Right renal pelvis (tissue), 4 donors: ENCODE data around the gene FGB. TPM values are rescaled to one million over a fixed set of nuclear protein-coding genes. Genes with fewer than 3 reads are reported as not detected.

Source experiments
- DNase-seq, 4 donors: peaks; one replicate each; pipeline ENCODE4 v3.0.0-alpha.2; 2013; ENCODE audit warnings: low read depth in 4 of 4, low spot score in 3 of 4, missing footprints in 1 of 4
- polyA plus RNA-seq, 4 donors: library from polyadenylated mRNA; unstranded; fragments of 120-200 nt; gene quantifications; one replicate each; pipeline ENCODE4 v1.2.1, GENCODE V29; 2013; ENCODE audit not compliant: insufficient read length in 4 of 4

The FGB gene
- 100 to 1,000 TPM in 2 of 4 donors, 1 to 10 TPM in 2; 5.0 to 142 (median 74.5) TPM for polyA plus RNA-seq

DNA sequence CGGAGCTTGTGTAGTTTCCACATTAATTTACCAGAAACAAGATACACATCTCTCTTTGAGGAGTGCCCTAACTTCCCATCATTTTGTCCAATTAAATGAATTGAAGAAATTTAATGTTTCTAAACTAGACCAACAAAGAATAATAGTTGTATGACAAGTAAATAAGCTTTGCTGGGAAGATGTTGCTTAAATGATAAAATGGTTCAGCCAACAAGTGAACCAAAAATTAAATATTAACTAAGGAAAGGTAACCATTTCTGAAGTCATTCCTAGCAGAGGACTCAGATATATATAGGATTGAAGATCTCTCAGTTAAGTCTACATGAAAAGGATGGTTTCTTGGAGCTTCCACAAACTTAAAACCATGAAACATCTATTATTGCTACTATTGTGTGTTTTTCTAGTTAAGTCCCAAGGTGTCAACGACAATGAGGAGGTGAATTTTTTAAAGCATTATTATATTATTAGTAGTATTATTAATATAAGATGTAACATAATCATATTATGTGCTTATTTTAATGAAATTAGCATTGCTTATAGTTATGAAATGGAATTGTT, at the start of gene FGB:
TSS of gene FGB (plus strand) at position 315 of the 558 bp plus-strand sequence. CDS start at position 323, 8 bp downstream.
- DNase-seq, result no peak

DNA sequence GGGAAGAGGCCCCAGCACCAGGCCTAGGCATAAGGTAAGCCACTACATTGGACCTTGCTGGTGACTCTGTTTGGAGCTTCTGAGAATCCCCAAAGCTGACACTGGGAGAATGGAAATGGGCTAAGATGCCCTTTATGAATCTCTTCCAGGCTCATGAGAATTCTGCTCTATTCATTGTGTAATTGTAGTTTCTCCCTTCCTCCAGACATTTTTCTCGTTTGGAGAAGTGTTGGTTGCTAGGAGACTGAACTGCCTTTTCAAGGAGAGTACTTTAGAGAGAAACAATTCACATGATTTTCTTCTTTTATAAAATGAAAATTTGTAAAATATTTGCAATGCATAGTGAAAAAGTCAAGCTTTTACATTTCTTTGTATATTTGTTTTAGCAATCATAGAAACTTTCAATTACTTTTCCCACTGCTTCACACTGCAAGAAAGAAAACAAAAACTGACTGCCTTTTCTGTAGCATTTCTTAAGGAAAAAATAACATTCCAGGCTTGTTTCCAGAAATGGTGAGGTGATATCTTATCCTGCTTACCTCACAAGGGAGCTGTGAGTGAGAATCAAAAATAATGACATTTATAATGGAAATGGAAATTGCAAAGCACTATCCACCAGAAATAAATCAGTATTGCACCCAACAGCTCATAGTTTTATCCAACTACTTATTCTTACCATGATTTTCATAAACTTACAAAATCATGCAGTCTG, 46.3 kb upstream of the FGB start:
- no peak for DNase-seq

DNA sequence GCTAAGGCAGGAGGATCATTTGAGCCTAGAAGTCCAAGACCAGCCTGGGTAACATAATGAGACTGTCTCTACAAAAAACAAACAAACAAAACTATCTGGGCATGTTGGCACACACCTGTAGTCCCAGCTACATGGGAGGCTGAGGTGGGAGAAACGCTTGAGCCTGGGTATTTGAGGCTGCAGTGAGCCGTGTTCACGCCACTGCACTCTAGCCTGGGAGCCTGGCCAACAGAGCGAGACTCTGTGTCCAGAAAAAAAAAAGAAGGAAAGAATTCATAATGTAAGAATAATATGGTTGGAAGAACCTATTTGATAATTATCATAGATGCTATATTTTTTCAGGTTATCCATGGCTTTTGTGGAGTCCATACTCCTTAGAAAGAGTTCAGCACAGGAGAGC, 45.2 kb upstream of the FGB start:
- DNase-seq, result no peak

DNA sequence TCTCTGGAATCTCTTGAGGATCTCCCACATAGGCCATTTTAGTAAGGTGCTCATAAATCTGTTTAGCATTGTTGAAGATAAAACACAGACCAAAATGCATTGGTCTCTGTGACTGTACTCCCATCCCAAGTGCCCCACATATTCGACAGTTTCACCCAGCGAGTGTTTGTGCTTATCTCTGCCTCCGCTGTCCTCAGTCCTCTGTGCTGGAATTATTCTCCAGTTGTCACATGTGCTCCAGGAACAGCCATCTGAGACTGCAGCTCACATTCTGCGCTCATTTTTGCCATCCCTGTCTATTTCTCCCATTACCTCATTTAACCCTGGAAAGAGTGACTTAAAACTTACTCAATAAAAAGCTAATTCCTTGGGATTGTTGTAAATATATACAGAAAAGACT, 43.6 kb upstream of the FGB start:
- DNase-seq, result no peak

DNA sequence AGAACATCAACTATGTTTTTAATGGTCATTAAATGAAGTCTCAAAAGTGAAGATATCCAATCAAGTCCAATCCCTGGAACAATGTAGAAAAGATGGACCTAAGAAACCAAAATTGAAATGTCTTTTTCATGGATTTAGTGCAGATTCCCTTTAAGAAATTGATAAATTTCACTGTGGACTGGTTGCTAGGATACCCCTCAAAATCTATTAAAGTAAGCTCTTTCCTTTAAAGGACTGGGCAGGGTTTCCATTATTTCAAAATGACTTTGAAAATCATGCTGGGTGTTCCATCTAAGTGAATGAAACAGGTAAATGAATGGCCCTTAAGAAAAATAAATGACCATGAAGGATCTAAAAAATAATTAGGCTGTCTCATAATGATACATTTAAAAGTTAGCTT, 41.2 kb upstream of the FGB start:
- DNase-seq, result no peak

DNA sequence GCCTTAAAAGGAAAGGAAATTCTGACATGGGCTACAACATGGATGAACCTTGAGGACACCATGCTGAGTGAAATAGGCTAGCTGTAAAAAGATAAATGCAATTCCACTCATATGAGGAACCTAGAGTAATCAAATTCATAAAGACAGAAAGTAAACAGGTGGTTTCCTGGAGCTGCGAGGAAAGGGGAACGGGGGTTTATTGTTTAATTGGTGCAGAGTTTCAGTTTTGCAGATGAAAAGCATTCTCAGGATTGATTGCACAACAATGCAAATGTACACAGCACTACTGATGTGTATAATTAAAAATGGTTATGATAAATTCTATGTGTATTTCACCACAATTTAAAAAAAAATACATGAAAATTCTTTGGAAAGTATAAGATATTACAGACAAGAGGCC, 36.7 kb upstream of the FGB start:
- no peak for DNase-seq

DNA sequence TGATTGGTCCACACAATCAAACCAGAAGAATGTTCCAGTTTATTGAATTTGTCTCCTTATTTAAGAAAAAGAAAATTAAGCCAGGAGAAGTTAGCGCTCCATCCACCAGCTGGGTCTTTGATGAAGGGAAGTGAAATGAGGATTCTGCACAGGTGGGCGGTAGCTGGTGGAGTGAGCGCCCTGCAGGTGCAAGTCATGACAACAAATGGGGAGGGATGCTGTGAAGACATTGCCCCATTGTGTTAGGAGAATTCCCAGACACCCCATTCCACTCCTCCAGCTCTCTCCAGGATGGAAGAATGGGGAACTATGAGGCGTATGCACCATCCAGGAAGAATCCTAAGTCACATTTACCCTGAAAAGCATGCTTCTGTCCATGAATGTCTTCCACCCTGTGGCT, 35.5 kb upstream of the FGB start:
- no peak for DNase-seq

DNA sequence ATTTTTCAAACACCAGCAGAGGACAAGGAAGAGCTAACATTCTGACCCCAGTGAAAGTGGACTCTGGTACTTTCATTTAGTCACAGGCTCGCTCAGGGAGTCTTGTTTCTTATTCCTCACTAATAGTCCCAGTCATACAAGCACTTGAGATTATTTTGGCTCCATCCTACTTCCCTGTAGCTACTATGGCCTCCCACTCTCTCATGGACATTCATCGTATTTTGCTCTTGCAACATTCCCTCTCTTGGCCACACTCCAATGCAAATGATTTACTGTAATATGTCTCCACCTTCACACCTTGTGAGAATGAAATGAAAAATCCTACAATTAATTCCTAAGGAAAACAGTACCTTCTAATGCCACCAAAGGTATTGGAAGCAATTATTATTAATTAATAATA, 33.9 kb upstream of the FGB start:
- DNase-seq, result no peak

DNA sequence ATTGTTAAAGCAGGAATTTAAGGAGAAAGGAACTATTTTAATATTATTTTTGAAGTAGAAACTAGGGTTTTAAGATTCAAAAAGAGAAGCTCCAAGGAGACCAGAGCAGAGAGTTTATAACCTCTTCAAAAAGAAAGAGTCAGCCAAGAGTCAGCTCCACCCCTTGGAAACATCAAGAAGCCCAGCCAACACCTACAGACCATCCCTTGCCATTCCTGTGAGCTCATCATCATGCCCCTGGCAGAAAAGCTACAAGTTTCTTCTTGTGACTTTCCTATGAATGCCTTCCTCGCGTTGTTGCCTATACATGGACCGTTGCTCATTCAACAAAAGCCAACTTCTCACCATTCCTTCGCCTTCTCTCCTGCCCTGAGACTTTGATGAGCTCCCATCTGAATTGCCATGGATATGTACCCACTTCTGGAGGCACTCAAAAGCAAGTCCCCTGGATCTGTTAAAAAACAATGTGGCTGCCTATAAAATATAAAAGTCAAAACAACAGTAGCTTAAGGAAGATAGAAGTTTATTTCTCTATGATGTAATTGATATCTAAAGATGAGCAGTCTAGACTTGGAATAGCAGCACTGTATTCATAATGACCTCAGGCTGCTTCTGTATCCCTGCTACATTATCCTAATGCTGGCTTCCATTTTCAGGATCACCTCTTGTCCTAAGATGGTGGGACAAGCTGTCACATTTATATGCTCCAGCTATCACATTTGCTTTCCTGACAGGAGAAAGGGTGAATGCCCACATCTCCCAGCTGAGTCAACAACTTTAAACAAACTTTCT, 32.9 kb upstream of the FGB start:
- DNase-seq, result no peak

DNA sequence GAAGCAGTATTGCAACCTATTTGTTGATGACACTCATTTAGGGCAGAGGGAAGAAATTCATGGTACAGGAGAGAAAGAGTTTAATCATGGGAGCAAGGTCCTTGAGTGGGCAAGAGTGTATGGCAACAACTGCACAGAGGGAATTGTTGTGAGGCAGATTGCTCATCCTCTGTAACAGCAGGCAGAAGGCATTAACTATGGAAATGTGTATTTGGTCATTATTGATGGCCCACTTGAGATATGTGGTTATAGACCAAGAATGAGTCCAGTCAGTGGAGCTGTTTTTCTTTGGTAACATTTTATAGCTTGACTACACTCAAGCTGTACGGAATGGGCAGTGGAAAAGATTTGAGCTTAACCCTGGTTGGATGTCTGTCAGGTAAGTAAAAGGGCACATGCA, 28.5 kb upstream of the FGB start:
- DNase-seq, result no peak

DNA sequence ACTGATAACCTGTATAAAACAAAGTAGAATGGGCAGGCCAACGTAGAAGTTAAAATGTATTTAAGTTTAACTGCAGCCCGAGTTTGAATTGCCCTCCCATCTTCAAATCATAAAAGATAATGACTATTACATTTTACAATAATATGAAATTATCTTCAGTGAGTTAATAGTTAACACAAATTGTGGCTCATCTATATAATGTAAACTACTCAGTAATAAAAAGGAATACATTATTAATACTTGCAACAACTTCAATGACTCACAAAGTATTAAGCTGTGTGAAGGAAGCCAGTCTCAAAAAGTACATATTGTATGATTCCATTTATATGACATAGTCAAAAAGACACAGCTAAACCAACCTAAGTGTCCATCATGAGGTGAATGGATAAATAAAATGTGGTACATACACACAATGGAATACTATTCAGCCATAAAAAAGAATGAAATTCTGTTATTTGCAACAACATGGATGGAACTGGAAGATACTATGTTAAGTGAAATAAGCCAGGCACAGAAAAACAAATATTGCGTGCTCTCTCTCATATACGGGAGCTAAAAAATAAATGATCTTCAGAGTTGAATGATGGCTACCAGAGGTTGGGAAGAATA, 20.4 kb upstream of the FGB start:
- no peak for DNase-seq

DNA sequence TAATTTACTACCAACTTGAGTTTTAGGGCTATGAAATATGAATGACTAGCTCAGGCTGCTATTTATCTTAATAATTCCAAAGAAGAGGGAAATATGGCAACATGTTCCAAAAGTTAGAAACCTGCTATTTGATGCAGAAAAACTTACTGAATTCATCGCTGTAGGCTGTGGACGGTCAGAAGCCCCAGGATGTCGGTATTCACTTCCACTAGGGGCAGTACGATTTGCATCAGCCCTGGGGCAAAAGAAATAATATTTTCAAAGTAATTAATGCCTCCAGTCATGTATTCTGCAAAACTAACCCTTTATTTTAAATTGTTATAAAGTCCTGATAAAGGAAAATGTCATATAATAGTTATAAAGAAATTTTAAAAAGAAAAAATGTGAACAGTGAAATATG, 17.1 kb upstream of the FGB start:
- no peak for DNase-seq

DNA sequence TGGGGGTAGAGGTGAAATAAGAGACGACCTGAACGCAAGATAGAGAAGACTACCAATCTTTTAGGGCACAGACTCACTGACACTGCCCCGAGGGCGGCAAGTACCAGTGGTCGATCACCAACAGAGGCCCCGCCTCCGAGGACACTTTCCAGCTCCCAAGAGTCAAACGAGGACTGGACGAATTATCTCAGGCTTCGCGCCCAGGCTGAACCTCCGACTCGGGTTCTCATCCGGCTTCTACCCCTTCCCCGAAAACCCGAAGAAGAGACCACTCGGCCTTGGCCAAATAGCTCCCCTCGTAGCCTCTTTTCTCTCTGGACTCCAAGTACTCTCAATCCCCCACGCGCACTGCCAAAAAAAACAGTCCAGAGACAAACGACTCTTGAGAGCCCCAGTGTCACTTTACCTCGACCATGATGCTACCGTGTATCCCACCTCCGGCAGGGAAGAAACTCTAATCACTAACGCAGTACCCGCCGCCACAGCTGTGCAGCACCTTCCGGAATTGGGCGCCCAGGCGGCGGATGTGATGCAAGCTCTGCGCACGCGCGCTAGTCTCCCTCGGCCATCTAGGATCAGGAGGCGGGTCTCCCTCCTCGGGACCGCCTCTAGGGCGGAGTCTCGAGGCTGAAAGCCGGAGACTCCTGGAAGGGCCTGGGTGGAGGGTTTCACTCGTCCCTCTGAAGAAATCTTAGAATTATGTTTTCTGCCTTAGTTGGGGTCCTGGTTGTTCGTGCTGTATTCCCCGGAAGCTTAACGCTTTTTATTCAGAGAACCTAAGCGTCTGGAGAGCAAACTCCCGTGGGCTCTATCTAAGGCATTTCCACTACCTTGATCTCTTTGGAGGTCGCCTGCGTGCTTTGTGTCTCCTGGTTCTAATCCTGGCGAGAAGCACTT, 12.7 kb upstream of the FGB start, which contains the start of gene PLRG1:
TSS of gene PLRG1 (minus strand) at position 507 of the 897 bp plus-strand sequence. CDS start at position 415, 92 bp downstream.
- DNase-seq, result peak; percentile 94 to 98 (median 96)

DNA sequence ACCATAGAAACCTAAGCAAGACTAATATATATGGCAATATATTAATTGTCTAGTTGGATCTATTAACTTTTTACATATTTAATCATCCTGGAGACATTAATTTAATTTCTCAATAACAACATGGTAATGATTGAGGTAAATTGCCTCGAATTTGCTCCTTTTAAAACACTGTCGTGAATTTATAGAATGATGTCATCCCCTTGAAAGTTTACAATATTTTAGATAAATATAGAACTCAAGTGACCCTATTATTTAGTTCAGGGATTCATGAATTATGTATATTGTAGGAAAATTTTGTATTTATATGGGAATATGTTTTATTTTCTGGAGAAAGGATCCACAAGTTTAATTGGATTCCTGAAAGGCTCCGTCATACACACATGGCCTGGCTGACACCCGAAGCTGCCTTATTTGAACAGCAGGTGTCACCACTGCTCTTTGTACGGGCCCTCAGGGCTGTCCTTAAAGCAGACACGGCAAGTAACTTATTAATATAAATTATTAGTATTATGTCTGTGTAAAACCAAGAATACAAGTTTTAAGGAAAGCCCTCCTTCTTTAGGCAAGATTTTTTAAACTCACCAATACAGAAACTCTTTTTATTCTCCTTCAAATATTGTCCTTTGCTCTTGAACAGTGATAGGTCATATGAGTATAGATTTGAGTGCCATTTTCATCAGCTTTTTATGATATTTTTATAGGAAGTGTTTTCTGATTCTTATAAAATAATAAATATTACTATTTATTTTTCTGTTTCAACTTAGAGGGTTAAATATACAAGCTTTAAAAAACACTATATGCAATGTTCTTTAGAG, 10.7 kb upstream of the FGB start:
- peak; percentile 43 to 61 (median 49) for DNase-seq

DNA sequence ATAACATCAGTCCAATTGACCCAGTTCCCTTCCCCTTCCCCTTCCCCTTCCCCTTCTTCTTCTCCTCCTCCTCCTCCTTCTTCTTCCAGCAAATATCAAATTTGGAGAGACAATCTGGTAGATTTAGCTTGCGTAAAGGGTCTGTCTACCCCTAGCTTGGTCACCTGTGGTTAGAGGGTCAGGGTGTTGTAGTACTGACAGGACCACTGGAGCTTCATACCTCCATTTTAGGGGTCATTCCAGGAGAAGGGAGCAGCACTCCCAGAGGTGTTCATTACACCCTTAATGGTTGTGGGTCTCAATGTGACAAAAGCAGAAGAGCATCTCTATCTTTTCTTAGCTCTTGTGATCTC, 3.7 kb upstream of the FGB start:
- no peak for DNase-seq

DNA sequence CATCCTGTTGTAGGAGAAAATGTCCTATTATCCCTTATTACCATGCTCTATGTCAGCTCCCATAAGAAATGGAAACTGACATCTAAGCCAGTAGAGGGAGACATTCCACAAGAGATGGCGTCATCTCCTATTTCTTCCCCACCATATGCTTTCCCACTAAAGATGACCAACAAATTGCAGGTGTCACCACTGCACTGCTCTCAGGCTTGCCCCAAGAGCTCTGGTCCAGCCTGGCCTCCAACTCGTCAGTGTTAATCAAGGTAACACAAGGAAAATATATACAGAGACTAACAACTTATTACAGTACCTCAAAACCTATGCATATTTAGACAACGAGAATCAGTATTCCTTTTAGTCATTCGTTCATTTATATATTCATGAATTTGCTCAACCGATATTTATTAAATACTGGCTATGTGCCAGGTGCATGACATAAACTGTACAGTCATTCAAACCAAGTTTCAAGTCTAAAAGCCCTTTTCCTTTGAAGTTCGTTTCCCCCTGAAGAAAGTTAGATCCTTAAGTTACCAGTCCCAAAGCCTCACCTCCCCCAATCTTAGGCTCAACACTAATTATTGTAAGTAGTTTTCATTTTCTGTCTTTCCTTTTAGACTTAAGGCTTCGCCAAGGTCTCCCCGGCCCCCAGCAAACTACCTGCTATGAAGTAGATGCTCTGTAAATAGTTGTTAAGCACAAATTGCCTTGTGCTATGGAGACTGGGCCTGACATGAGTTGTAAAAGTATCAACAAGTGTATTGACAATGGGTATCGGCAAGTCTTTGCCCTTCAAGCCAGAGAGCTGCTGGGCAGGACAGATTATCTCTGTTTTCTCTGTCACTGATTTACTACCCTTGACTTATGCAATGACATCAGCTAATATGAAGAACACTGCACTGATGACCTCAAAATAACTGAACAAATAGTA, 3.1 kb upstream of the FGB start:
- DNase-seq, result peak in 3 of 4 donors; percentile 12 to 29 (median 21)

DNA sequence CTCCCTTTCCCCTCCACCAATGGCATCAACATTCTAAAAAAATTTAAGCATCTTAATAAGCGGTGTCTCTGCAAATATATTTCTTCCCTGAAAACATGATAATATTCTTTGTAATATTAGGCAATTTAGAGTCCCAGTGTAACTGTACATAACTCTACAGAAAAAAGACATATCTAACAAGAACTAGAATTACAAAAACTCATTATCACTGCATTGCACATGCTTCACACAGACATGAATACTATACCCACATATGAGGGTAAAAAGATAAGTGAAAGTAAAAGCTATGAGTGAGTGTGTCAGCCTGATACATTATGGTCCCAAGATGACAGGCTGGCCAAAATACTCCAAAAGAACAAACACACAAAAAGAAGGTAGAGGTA, 2.4 kb upstream of the FGB start:
- no peak for DNase-seq

DNA sequence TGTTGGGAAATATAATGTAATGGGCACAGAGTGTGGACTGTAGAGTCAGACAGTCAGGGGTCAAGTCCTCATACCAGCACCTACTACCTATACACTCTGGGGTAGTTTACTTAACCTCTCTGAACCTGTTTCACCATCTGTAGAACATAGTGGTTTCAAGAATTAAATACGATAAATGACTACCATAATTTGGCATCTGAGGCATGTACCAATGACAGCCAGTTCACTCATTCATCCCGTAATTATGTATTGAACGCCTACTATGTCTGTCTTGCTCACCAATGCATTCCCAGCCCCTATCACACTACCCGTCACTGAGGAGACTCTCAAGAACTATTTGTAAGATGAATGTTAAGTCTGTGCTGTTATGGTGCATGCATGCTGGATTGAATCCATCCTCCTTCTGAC, 2.0 kb upstream of the FGB start:
- no peak for DNase-seq
